ENCODE data around the gene C16orf78. TPM values are rescaled to one million over a fixed set of nuclear protein-coding genes. Genes with fewer than 3 reads are reported as not detected.

Gene C16orf78
- polyA plus RNA-seq, 1 donor (not counting 4 experiments of a cell fraction or from before 2014, with no cell fraction given), result not detected

DNA sequence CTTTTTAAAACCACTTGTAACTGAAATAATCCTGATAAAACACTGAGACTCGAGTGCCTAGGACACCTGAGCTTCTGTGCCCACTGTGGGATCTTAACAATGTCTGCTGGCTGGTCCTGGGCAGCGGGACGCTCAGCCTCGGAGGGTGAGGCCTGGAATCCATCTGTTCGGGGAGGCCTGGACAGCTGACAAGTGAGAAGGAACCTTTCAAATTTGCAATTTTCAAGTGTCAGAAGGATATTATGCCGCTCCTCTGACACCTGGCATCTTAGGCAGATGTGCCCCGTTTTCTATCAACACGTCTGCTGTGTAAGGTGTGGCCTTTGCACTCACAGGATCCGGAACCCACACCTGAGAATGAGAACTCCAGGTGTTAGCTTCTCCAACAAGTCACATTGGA lies 33.1 kb upstream of the C16orf78 start:
- no peak for DNase-seq (ENCODE audit: low read depth, low spot score)

DNA sequence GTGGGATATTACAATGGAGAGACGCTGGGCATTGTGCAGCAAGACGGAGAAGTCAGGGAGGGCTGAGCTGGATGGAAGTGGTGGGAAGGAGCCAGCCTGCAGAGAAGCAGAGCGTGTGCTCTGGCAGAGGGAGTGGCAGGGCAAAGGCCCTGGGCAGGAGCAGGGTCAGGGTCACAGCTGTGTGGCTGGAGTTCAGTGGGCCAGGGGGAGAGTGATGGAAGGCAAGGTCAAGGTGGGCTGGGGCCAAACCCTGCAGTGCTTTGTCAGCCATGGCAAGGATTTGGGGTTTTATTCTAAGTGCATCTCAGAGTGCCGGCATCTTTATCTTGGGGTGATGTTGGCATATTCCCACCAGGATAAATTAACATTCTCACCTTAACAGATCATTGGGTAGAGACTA lies 31.9 kb upstream of the C16orf78 start:
- H3K27me3 ChIP-seq (ENCODE audit: control insufficient read depth, extremely low read depth, insufficient read depth, low read length), result no peaks in the 10 kb centered on the region
- dilution Hi-C loops (cut with MboI; ENCODE audit: extremely low pct_ligation_motif_present, low sequenced_read_pairs), result no loop called here

More for the DNA sequence above, 33.1 kb upstream of the C16orf78 start:
- Histone ChIP-seq H3K79me2 (ENCODE audit: control insufficient read depth, insufficient read depth, low read length) (no peaks in the 10 kb centered on the region), H3K9me1 (ENCODE audit: control insufficient read depth, extremely low read depth, insufficient read depth, low read length) (no peaks in the 10 kb centered on the region), H3K27ac (ENCODE audit: control insufficient read depth, insufficient read depth, low read length) (no peak overlapping the region), H3K4me3 (ENCODE audit: control insufficient read depth in 2 of 3, extremely low read depth in 1 of 3, insufficient read depth in 2 of 3, low read depth in 1 of 3, low read length in 3 of 3) (no peak overlapping the region), H4K20me1 (ENCODE audit: control insufficient read depth, extremely low read depth, insufficient read depth, low read length) (no peaks in the 10 kb centered on the region), H3K36me3 (ENCODE audit: control insufficient read depth in 2 of 2, extremely low read depth in 1 of 2, insufficient read depth in 2 of 2, low read length in 2 of 2) (no peaks in the 10 kb centered on the region), H3K4me2 (ENCODE audit: control insufficient read depth, extremely low read depth, insufficient read depth, low read depth, low read length) (no peak overlapping the region), H3K4me1 (ENCODE audit: control insufficient read depth, extremely low read depth, insufficient read depth, low read length) (no peaks in the 10 kb centered on the region), H3K9me3 (ENCODE audit: control insufficient read depth, low read depth, low read length) (no peaks in the 10 kb centered on the region), H3K27me3 (ENCODE audit: control insufficient read depth, extremely low read depth, insufficient read depth, low read length) (no peaks in the 10 kb centered on the region), H3K9ac (ENCODE audit: control insufficient read depth, extremely low read depth, insufficient read depth, low read length) (no peak overlapping the region), H2AFZ (ENCODE audit: control insufficient read depth, low read length) (no peak overlapping the region)
- FAIRE-seq, result no peak
- TF ChIP-seq, protein P1, sequence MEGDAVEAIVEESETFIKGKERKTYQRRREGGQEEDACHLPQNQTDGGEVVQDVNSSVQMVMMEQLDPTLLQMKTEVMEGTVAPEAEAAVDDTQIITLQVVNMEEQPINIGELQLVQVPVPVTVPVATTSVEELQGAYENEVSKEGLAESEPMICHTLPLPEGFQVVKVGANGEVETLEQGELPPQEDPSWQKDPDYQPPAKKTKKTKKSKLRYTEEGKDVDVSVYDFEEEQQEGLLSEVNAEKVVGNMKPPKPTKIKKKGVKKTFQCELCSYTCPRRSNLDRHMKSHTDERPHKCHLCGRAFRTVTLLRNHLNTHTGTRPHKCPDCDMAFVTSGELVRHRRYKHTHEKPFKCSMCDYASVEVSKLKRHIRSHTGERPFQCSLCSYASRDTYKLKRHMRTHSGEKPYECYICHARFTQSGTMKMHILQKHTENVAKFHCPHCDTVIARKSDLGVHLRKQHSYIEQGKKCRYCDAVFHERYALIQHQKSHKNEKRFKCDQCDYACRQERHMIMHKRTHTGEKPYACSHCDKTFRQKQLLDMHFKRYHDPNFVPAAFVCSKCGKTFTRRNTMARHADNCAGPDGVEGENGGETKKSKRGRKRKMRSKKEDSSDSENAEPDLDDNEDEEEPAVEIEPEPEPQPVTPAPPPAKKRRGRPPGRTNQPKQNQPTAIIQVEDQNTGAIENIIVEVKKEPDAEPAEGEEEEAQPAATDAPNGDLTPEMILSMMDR (optimal IDR thresholded peaks at IDR 0.05 in 1 of 3, IDR thresholded peaks at IDR 0.05 in 1 of 3, conservative IDR thresholded peaks at IDR 0.05 in 1 of 3; ENCODE audit: extremely low read depth in 1 of 3, insufficient read depth in 2 of 3, low read length in 3 of 3), result no peak
- no peak for TF ChIP-seq EZH2 (IDR thresholded peaks at IDR 0.05; ENCODE audit: low read length)
- dilution Hi-C loops (cut with MboI; ENCODE audit: extremely low pct_ligation_motif_present, low sequenced_read_pairs), result no loop called here

More for the DNA sequence above, 31.9 kb upstream of the C16orf78 start:
- no peaks in the 10 kb centered on the region for H4K20me1 ChIP-seq (ENCODE audit: control insufficient read depth, extremely low read depth, insufficient read depth, low read length)
- no peak for TF ChIP-seq EZH2 (IDR thresholded peaks at IDR 0.05; ENCODE audit: low read length)
- TF ChIP-seq, protein P1 (optimal IDR thresholded peaks at IDR 0.05 in 1 of 3, IDR thresholded peaks at IDR 0.05 in 1 of 3, conservative IDR thresholded peaks at IDR 0.05 in 1 of 3; ENCODE audit: extremely low read depth in 1 of 3, insufficient read depth in 2 of 3, low read length in 3 of 3), result no peak
- no peaks in the 10 kb centered on the region for H3K36me3 ChIP-seq (ENCODE audit: control insufficient read depth in 2 of 2, extremely low read depth in 1 of 2, insufficient read depth in 2 of 2, low read length in 2 of 2)
- no peak overlapping the region for H3K27ac ChIP-seq (ENCODE audit: control insufficient read depth, insufficient read depth, low read length)
- no peaks in the 10 kb centered on the region for H3K4me1 ChIP-seq (ENCODE audit: control insufficient read depth, extremely low read depth, insufficient read depth, low read length)
- no peaks in the 10 kb centered on the region for H3K9me3 ChIP-seq (ENCODE audit: control insufficient read depth, low read depth, low read length)
- FAIRE-seq (no peak), DNase-seq (ENCODE audit: low read depth, low spot score) (no peak)
- H2AFZ ChIP-seq (ENCODE audit: control insufficient read depth, low read length), result no peak overlapping the region
- H3K79me2 ChIP-seq (ENCODE audit: control insufficient read depth, insufficient read depth, low read length), result no peaks in the 10 kb centered on the region
- no peak overlapping the region for H3K9ac ChIP-seq (ENCODE audit: control insufficient read depth, extremely low read depth, insufficient read depth, low read length)
- H3K4me3 ChIP-seq (ENCODE audit: control insufficient read depth in 2 of 3, extremely low read depth in 1 of 3, insufficient read depth in 2 of 3, low read depth in 1 of 3, low read length in 3 of 3), result no peak overlapping the region
- no peaks in the 10 kb centered on the region for H3K9me1 ChIP-seq (ENCODE audit: control insufficient read depth, extremely low read depth, insufficient read depth, low read length)
- no peak overlapping the region for H3K4me2 ChIP-seq (ENCODE audit: control insufficient read depth, extremely low read depth, insufficient read depth, low read depth, low read length)

Measured in keratinocyte (primary cell).